Prostate gland (tissue), 2 donors: ENCODE results near the gene ZC3H18.

ENCODE experiments used
- POLR2AphosphoS5 ChIP-seq: sonication (generic); formaldehyde crosslinking; IDR thresholded peaks from one replicate; pipeline ENCODE4 v1.6.1; 2017; ENCODE audit warnings: antibody characterized with exemption
- TF ChIP-seq, protein P1 (sequence below), 4 experiments: fragments of 200-600 bp in 2 of 4; fragments of 450-650 bp in 2 of 4; sonication (generic) in 2 of 4; IDR thresholded peaks; 1 replicate in 3 of 4; 2 replicates in 1 of 4; pipeline ENCODE4 v1.5.1; 2016 to 2019; ENCODE audit warnings: antibody characterized with exemption in 4 of 4, mild to moderate bottlenecking in 2 of 4, moderate library complexity in 2 of 4

- TF ChIP-seq, protein P1, sequence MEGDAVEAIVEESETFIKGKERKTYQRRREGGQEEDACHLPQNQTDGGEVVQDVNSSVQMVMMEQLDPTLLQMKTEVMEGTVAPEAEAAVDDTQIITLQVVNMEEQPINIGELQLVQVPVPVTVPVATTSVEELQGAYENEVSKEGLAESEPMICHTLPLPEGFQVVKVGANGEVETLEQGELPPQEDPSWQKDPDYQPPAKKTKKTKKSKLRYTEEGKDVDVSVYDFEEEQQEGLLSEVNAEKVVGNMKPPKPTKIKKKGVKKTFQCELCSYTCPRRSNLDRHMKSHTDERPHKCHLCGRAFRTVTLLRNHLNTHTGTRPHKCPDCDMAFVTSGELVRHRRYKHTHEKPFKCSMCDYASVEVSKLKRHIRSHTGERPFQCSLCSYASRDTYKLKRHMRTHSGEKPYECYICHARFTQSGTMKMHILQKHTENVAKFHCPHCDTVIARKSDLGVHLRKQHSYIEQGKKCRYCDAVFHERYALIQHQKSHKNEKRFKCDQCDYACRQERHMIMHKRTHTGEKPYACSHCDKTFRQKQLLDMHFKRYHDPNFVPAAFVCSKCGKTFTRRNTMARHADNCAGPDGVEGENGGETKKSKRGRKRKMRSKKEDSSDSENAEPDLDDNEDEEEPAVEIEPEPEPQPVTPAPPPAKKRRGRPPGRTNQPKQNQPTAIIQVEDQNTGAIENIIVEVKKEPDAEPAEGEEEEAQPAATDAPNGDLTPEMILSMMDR (IDR thresholded peaks at IDR 0.05) = no peak
- TF ChIP-seq POLR2AphosphoS5 = no peak
Observed at GRCh38 chr16:88550246-88550661, 19.9 kb upstream of the ZC3H18 start.
